Cerebellar cortex (tissue), 1 donor: ENCODE results near the gene SLC6A19.
A peak's percentile ranks its signal among the peaks of the same experiment; 100 is the strongest.

Experiments used
- DNase-seq: peaks from one replicate; pipeline ENCODE4 v3.0.0-alpha.2; 2015; ENCODE audit warnings: low spot score

The SLC6A19 gene

DNA sequence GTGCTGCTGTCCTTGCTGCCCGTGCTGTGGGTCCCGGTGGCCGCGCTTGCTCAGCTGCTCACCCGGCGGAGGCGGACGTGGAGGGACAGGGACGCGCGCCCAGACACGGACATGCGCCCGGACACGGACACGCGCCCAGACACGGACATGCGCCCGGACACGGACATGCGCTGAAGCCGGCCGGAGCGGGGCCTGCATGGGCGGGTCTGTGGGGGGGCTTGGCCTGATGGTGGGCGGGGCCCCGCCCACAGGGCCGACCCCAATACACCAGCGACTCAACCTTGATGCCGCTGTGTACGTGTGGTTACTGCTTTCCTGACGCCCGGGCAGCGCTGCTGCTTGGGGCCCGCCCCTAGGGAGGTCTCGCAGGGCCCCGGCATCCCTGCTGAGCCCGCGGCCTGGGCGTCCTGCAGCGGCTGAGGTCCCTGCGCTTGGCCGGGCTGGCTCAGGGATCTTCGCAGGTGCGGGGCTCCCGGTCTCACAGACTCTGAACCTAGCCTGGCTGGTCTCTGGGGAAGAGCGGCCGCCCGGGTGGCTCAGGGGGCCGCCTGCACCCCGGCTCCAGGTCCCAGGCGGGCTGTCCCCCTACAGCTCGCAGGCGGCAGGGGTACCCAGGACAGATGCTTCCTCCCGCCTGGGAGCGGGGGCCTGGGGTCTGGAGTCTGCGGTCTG lies 44.6 kb downstream of the SLC6A19 start:
- peak; percentile 4 for DNase-seq

DNA sequence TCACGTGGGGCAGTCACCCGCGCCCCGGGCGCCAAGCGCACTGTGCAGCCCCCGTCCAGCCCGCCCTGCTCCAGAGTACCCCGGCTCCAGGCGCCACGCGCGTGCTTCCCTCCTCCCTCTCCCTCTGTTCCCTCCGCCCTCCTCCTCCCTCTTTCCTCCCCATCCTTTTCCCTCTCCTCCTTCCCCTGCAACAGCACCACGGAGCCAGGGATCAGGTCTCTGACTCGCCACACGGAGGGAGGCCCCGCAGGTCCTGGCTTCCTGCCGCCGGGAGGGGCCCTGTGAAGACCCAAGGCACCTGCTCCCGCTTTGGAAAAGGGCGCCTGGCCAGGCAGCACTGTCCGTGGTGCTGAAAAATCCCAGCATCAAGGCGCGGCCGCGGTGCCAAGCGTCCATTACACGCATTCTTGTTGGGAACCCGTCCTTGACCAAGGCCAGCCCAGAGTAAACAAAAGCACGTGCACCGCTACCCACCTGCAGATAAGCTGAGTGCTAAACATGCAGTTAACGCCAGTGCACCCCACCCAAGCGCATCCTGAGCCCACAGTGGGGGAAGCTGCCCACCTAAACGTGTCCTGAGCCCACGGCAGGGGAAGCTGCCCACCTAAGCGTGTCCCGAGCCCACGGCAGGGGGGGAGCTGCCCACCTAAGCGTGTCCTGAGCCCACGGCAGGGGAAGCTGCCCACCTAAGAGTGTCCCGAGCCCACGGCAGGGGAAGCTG lies 45.5 kb downstream of the SLC6A19 start:
- DNase-seq, result peak; percentile 4

DNA sequence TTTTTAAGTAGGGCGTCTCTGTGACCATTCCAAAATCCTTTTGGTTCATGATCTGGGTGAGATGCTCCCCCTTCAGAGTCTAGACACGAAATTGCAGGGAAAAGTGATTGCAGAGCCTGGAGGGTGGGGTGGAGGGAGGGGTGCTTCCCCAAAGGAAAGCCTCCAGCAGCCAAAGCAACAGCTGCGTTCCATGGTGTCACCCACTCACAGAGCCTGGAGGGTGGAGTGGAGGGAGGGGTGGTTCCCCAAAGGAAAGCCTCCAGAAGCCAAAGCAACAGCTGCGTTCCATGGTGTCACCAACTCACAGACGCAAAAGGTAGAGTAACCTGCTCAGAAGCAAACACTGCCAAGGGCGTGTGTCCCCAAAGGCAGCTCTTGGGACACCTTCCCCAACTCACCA lies 46.4 kb downstream of the SLC6A19 start:
- DNase-seq, result no peak

DNA sequence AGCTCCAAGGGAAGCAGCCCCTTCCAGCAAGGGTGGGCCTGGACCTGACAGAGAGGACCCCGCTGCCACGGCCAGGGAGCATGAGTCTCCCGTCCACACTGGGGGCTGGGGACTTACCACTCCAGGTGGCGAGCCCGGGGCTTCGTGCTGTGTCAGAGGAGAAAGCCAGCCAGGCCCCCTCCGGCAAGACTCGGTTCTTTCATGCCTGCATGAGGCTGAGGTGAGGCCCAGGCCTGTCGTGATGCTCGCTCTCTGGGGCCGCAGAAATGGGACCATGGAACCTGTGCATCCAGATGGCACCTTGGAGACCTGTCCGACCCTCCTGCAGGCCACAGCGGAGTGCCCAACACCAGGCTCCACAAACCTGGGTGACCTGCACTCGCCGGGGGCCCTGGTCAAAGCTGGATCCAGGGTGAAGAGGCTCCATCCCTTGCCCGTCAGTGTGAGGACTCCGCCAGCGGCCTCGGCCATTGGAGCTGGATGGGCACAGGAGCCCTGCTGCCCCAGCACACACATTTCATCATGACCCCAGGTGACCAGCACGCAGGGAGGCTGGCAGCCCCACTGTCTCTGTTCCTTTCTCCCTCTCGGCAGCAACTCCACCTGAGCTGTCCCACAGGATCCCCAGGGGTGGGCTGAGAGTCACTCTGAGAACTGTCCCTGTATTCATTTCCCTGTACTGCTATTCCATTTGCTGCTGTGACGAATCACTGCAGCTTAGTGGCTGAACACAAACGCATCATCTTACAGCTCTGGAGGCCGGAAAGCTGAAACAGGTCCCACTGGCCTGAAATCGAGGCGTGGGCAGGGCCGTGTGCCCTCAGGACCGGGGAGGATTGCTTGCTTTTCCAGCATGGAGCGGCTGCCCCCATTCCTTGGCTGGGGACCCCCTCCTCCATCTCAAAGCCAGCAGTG lies 48.2 kb downstream of the SLC6A19 start:
- no peak for DNase-seq

DNA sequence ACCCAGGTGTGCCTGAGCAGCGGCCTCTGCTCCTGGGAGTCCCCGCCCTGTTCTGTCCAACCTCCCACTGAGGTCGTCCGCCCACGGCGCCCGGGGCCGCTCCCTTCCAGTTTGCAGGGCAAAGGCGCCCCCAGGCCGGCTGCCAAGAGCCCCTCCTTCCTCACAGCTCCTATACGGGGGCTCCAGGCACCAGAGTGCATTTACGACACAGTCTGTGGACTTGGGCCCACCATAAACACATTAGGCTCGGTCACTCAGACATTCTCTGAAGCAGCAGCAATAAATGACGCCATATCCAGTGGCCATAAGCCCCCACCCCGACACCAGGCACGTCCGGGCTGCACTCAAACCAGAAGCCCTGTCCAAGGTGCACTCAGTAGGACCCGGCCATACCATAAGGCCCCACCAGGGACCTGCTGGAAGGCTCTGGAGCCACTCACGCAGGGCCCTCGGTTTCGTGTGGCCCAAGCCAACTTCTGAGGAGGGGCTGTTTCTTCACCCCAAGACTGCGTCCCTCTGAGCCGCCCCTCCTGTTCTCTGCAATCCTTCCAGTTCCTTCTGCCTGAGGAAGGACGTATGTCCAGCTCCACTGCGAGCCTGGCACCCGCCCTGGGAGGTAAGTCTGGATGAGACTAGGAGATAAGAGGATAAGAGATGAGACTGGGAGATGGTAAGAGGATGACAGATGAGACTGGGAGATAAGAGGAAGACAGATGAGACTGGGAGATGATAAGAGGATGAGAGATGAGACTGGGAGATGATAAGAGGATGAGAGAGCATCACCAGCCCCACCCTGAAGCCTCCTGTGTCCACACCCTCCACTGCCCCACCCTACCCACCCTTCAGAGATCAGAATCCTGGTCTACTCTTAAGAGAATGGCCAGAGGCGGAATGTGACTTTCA lies 50.5 kb downstream of the SLC6A19 start:
- no peak for DNase-seq

DNA sequence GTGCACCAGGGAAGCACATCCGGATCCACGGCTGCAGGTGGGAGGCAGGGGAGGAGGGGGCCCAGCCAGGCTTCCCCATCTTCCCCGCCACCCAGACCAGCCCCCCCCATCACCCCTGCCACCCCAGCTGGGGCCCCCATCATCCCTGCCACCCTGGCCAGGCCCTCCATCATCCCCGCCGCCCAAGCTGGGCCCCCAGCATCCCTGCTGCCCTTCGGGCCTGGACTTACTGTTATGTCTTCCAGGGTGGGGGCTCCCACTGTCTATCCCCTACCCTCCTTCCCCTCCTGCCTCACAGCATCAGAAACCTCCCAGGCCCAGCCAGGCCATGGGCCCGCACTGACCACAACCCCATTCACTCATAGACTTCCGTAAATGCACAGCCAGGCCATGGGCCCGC lies 51.3 kb downstream of the SLC6A19 start:
- DNase-seq, result no peak

DNA sequence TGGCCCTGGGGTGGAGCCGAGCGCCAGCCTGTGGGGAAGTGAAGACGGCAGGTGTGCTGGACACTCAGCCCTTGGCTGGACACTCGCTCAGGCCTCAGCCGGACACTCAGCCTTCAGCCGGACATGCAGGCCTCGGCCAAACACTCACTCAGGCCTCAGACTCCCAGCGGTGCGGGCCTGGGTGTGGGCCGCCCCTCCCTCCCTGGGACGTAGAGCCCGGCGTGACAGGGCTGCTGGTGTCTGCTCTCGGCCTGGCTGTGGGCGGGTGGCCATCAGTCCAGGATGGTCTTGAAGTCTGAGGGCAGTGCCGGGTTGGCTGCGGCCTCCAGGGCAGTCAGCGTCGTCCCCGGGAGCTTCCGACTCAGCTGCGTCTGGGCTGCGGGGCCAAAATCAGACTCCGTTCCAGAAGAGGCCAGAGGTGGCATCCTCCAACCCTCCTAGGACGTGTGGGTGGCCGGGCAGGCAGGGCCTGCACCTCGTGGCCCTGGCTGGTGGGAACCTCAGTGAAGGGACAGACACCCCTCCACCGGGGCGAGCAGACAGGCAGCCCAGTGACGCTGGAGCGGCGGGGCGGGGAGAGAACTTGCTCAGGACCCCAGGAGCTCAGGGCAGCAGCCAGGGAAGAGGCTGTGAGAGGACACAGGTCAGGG lies 52.2 kb downstream of the SLC6A19 start:
- no peak for DNase-seq

DNA sequence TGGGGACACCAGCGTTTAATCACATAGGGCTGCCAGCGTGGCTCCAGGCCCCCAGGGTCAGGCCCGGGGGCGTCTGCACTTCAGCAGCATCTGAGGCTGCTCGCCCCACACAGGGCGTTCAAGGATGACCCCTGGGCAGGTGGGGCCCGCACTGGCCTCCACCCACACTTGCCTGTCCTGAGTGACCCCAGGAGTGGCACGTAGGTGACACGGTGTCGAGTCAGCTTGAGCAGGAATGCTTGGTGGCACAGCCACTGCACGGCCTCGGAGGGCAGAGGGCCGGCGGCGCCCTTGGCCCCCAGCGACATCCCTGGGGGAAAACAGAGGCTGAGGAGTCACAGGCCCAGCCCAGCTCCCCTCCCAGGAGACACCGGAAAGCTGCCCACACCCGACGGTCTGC lies 52.8 kb downstream of the SLC6A19 start:
- DNase-seq, result no peak

DNA sequence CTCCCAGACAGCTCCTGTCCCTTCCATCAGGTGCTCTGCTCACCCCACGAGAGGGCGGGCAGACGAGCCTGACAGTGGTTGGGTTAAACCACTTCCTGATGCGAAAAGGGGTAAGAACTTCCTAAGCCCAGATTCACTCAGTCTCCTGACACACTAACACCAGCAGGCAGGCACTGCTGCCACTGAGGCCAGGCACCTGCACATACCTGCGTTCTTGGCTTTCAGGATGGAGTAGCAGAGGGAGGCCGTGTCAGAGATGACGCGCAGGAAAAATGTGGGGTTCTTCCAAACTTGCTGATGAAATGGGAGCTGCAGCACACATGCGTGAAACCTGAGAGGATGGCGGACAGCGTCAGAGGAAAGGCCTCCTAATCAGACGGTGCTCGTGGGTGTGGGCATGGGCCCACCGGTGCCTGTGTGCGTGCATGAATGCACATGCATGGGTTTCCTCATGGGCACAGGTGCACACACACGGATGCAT lies 53.7 kb downstream of the SLC6A19 start:
- no peak for DNase-seq

DNA sequence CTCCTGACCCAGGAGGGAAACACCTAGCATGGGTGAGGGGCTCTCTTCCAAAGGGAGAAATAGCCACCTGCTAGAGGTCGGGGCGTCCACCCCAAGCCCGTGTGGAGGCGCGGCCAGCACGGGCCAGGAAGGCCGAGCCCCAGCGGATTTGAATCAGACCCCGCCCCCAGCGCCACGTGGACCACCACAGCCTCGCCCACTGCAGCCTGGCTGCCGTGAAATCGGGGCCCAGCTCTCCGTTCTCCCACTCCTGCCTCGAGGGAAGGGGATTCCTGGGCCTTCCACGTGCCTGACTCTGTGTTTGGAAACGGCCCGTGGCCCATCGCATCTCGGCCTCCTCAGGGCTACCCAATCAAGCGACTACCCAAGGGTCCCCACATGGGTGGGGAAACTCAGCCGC lies 55.4 kb downstream of the SLC6A19 start:
- no peak for DNase-seq

DNA sequence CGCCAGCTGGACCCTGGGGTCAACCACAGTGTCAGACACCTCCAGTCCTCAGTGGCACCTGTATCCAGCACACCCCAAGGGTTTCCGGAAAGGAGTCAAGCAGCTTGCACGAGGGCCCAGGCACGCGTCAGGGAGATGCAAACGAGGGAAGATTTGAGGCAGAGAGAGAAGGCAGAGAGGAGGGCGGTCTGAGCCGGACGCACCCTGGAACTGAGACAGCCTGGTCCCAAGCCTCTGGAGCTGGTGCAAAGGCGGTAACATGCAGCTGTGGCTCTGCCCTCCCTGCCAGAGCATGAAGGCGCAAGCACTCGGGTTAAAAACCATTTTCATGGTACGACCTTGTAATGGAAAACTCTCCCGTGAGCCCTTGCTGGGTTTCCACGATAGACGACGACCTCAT lies 56.0 kb downstream of the SLC6A19 start:
- no peak for DNase-seq

DNA sequence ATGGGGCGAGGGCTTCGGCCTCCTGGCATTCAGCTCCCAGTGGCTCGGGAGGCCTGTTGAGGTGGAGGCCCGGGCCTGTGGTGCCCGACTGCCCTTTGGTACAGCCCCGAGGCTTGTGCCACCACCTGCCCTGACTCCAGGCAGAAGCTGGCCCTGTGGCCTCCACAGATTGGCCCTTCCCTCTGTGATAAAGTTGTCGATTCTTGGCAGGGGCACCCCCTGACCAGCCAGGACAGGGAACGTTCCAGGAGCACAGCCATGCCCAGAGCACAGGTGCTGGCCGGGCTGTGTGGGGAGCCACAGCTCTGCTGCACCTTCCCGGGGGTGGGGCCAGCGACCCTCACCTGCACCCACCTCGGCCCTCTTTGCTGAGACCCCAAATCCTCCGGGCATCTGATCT lies 56.4 kb downstream of the SLC6A19 start:
- no peak for DNase-seq

DNA sequence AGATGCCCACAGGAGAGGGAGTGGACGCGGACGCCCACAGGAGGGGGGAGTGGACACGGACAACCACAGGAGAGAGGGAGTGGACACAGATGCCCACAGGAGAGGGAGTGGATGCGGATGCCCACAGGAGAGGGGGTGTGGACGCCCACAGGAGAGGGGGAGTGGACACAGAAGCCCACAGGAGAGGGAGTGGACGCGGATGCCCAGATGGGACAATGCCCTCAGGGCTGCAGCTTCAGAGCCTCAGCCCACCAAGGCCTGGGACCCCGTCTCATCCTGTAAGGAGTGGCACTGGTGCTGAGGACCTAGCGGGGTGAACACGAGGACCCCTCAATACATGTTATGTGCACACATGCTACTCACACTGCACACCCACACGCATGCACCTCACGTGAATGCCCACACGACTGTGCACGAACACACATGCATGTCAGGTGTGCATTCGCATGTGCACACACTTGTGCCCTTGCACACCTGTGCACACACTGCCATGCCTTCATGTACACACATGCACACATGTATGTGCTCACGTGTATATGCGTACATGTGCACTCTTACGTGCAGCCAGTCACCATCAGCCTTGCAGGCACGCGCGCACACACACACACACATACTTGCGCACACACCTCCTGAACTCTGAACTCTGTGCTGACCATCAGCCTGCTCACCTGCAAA lies 58.5 kb downstream of the SLC6A19 start:
- DNase-seq, result no peak

DNA sequence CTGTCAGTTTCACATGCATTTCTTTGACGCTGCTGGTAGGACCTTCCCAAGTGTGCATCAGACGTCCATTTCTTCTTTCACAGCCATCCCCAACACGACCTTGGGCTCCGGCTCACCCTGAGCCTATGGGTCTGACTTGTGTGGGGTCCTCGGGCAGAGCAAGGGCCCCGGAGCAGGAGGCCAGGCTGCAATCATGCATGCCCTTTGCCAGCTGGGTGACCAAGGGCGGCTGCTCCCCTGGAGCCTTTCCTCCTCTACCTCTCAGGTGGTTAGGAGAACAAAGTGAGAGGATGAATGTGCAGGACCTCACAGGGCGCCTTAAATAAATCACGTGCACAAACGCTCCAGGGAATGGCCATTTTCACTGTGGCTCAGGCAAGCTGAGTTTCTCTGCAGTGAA lies 60.2 kb downstream of the SLC6A19 start:
- no peak for DNase-seq

DNA sequence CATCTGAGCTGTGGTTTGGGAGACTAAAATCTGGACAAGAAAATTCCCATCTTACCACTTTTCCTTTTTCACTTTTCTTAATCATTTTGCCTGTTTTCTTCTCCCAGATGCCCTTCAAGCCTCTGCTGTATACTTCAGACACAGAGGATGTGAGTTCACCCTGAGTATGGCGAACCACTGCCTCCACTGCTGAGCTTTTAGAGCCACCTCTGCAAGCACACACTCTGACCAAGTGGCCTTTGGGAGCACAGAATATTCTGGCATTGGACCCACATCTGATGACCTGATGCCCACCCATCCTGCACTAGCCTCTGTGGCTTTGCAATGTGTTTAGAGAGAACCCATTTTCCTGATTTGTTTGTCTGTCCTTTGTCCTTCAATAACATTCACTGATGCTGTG lies 61.0 kb downstream of the SLC6A19 start:
- no peak for DNase-seq

DNA sequence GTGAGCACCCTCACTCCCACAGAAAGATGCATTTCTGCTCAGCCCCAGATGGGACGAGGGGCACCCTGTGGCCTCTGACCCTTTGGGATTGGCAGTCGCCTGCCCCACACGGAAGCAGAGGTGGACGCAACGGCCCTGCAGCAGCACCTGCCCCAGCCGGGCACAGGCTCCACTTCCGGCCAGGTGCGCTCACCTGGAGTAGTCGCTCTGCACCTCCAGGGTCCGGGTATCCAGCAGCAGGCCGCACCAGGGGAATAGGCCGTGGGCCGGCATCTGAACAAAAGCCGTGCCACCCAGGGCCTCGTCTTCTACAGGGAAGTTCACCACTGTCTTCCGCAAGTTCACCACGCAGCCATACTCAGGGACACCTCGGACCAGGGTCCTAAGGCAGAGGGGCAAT lies 62.8 kb downstream of the SLC6A19 start:
- no peak for DNase-seq

DNA sequence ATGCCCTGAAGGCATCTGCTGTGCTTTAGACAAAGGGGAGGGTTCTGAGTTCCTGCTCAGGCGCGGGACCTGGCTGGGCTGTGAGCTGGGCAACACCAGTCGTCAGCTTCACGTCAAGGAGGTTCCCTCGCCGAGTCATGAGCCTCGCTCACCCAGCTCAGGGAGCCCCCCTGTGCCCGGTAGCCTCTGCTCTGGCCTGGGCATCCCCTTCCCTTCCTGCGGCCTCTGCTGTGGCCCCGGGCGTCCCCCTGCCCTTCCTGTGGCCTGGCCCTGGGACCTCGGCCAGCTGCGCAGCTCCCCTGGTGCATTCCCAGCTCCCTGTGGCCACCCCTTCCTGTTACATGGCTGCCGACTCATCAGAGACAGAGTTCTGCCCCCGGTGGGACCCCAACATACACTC lies 63.6 kb downstream of the SLC6A19 start:
- no peak for DNase-seq

DNA sequence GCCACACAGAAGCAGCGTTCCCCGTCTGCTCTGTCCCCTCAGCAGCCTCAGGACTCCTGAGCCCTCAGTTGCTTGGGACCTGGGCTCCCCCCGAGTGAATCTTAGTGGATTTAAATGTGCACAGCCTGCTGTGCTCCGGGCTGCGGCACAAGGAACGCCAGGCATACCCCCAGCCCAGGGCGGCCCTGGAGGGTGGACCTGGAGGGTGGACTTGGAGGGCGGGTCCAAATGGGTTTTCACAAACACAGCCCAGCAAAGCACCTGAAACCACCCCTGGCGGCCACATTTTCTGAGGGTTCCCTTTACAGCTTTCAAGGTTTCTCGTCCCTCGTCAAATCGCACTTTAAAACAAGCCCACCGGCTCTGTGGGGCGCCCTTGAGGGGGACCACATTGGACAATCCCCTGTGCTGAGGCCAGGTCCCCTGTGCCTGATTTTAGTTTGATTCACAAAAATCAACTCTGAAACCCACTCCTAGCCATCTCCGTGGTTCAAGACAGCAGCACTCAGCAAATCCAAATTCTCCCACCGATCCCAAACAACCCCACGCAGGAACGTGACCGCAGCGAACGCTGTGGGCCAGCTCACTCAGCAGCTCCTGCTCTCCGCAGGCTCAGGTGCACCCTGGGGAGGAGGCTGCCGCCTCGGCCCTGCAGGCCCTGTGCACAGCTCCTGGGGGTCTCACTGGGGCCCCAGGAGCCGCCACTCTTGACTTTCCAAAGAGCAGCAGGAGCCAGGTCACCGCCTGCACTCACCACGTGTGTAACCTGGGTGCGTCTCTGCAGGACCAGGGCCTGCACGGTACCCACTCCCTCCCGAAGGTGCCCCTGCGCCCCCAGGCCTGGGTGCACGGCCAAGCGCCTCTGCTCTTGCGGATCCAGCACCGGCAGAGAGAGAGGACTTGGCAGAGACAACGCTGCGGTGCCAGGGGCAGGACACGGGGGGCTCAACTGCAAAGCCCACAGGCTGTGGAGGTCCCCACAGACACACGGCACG lies 64.4 kb downstream of the SLC6A19 start:
- no peak for DNase-seq

DNA sequence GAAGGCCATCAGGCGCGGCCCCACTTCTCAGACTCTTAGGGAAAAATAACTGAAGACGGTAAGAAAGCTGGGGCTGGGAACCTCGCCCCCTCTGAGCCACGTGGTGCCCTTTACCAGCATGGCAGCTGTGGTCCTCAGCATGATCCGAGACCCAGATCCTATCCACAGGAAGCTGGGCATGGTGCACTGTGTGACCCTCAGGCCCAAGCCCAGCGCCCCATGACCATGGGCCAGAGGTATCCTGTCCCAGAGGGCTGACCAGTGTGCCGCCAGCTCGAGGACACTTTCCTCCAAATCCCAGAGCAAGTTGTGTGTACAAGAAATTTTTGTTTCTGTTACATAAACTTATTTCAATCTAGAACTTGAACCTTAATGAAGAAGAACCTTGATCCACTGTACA lies 65.4 kb downstream of the SLC6A19 start:
- no peak for DNase-seq
